ENCODE results near the gene ZNF791.
"Not testable (repeated sequence)": the region's sequence is repeated elsewhere in the genome, so short reads cannot be mapped to it uniquely, and the experiment has no call there.

Gene ZNF791

GRCh38 chr19:12629215-12629614, 18.5 kb downstream of the ZNF791 start:
- no peak for DNase-seq (ENCODE audit: low read depth)

- no peak for DNase-seq (ENCODE audit: low read depth)
Measured at GRCh38 chr19:12636631-12637030, 25.9 kb downstream of the ZNF791 start.

DNA sequence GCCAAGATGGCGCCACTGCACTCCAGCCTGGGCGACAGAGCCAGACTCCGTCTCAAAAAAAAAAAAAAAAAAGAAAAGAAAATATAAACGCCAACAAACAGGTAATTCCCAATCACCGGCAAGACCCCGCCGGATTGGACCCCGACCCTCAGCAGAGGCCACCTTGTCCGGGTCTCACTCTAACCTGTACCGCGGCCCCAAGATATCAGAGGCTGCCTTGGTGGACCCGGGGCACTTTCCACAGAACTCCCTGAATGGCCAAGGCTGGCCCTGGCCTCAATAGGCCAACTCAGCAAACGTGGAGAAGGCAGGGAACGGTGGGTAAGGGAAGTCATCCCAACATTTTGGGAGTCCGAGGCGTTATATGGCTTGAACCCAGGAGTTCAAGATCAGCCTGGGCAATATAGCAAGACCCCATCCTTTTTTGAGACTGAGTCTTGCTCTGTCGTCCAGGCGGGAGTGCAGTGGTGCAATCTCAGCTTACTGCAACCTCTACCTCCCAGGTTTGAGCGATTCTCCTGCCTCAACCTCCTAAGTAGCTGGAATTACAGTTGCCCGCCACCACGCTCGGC, 28.0 kb downstream of the ZNF791 start:
- DNase-seq (ENCODE audit: low read depth) = no peak

DNA sequence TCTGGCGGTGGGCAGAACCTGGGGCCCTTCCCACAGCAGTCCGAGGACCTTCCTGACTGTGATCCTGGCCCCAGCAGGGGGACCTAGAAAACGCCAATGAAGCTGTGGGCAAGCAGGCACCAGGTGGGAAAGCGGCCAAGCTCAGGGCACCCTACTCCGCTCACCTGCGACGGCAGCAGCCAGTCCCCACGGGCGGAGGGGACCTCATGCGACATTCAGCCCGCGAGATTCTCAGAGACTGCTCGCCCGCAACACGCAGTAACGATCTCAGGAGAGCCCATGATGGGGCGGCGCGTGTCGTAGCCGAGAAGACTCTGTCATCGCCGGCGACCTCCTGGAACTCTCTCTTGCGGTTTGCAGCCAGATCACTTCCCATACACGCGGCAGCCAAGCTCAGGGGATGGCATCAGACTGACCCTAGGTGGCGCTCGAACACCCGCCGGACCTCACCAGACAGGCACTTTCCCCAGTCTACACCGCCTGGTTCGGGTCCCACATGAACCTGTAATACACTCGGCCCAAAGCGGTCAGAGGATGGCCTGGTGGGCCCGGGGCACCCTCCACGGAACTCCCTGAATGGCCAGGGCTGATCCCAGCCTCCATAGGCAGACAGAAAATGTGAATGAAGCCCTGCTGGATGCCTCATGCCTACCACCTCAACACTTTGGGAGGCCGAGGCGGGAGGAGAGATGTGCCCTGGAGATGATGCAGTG, 29.3 kb downstream of the ZNF791 start:
- no peak for DNase-seq (ENCODE audit: low read depth)

DNA sequence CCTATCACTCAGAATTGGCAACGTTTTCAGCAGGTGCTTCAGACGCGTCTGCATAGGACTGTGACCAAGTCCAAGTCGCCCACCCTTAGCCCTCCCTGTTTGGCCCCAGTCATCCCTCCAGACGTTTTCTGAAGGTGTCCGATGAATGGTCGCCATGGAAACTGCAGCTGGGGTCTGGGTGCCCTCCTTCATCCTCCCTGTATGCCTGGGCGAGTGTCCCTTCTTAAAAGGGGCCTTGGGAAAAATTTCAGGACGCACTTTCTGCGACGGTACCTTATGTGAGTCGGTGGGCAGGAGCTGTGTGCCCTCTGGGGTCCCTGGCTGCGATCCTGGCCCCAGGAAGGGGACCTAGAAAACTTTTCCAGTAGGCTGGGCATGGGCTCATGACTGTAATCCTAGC, 30.7 kb downstream of the ZNF791 start:
- no peak for DNase-seq (ENCODE audit: low read depth)

GRCh38 chr19:12642506-12642905, 31.8 kb downstream of the ZNF791 start:
- no peak for DNase-seq (ENCODE audit: low read depth)

DNA sequence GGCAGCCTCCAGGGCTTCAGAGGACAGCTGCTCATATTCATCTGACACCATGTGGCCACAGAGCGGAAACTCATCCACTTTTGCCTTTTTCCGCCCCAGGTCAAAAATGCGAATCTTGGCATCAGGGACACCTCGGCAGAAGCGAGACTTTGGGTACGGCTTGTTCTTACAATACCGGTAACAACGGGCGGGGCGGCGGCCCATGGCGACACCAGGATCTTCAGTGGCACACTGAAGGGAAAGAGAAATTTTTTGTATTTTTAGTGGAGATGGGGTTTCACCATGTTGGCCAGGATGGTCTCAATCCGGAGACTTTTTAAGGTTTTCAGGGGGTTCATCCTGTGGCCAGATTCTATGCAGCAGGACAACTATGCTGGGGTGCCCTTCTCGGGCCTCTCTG, 33.0 kb downstream of the ZNF791 start:
- DNase-seq (ENCODE audit: low read depth) = not testable (repeated sequence)

DNA sequence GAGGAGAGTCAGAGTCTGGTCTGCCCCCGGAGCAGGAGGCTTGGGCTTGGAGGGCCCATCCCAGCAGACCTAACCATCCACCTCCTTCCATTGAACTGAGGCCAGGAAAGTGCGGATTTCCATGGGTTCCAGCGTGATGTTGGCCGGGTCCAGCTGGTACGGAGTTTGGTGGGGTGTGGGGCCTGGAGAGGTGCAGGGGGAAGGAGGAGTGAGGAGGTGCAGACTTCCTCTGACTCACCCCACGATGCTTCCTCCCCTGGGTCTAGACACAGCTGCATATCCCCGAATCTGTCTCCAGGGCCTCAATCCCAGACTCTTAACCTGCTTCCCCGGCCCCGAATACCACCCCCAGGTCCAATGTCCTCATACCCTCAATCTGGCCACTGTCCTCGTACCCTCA, 35.8 kb downstream of the ZNF791 start:
- DNase-seq (ENCODE audit: low read depth) = no peak

GRCh38 chr19:12647047-12647446, 36.3 kb downstream of the ZNF791 start:
- no peak for DNase-seq (ENCODE audit: low read depth)

DNA sequence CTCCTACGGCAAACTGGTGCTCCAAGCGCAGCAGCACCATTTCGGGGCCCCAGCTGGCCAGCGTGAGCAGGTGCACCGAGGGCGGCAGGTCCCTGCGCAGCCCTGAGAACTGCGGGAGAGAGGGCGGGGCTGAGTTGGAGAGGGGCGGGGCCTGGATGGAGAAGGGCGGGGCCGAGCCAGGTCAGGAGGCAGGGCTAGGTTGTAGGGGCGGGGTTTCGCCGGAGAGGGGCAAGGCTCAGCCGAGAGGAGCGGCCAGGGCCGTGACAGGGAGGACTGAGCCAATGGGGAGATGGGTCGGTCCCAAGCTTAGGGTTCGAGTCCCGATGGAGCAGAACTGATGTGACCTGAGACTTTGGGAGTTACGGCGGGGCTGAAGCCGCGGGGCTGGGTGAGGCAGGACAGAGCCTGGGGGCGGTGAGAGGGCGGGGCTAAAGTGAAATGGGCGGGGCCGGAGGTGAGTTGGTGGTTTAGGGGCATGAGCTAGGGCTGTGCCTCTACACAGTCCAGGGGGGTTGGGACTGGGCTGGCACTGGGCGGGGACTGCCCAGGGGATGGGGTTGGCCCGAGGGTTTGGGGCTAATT, 36.9 kb downstream of the ZNF791 start:
- no peak for DNase-seq (ENCODE audit: low read depth)

DNA sequence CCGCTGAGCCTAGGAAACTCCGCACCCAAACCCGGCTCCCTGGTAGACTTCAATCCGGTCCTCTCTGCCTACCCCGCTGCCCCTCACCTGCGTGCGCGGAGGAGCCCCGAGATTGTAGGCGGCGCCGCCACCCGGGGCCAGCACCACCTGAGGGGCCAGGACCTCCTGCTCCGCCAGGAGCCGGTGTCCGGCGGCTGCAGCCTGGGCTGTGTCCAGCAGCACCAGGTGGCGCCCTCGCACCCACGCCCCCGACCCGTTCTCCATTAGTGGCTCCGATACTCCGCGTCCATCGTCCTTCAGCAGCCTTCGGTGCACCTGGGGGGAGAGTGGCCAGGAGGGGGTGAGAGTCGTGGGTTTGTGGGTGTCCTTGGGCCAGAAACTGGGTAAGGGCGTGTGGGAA, 37.4 kb downstream of the ZNF791 start:
- no peak for DNase-seq (ENCODE audit: low read depth)

DNA sequence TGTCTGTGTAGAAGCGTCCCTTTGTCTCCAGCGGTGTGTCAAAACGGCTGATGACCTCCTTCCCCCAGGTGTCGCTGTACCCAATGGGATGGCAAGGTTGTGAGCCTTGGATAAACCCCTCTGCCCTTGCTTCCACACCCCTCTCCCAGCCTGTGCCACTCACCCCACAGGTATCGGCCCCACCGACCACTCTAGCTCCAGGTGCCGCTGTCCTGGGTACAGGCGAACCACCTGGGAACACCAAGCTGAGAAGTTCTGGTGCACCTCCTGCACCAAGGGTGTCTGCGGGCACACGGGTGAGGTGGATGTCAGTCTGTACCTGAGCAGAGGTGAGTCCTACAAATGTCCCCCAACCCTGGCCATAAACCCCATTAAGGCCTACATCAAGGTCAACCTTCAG, 39.2 kb downstream of the ZNF791 start:
- no peak for DNase-seq (ENCODE audit: low read depth)

GRCh38 chr19:12652219-12652618, 41.5 kb downstream of the ZNF791 start:
- DNase-seq (ENCODE audit: low read depth) = no peak

- DNase-seq (ENCODE audit: low read depth) = no peak
Measured at GRCh38 chr19:12655546-12655945, 44.8 kb downstream of the ZNF791 start.

GRCh38 chr19:12656899-12657571, 46.3 kb downstream of the ZNF791 start:
- no peak for DNase-seq (ENCODE audit: low read depth)

- no peak for DNase-seq (ENCODE audit: low read depth)
Measured at GRCh38 chr19:12657966-12658365, 47.2 kb downstream of the ZNF791 start.

- DNase-seq (ENCODE audit: low read depth) = no peak
Measured at GRCh38 chr19:12660980-12661379, 50.3 kb downstream of the ZNF791 start.

GRCh38 chr19:12664406-12665280, 53.9 kb downstream of the ZNF791 start:
- no peak for DNase-seq (ENCODE audit: low read depth)

DNA sequence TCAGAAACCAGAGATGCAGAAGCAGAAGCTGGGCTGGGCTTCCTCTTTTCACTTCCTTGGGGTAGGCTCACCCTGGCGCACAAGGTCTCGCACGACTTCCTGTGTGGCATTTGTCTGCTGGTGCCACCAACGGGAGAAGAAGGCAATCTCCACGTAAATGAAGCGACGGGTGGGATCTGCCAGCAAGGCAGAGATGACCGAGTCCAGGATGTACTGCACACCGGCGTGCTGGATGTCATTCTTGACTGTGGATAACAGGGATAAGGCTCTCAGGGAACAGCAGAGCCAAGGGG, 54.5 kb downstream of the ZNF791 start:
- DNase-seq (ENCODE audit: low read depth) = no peak

DNA sequence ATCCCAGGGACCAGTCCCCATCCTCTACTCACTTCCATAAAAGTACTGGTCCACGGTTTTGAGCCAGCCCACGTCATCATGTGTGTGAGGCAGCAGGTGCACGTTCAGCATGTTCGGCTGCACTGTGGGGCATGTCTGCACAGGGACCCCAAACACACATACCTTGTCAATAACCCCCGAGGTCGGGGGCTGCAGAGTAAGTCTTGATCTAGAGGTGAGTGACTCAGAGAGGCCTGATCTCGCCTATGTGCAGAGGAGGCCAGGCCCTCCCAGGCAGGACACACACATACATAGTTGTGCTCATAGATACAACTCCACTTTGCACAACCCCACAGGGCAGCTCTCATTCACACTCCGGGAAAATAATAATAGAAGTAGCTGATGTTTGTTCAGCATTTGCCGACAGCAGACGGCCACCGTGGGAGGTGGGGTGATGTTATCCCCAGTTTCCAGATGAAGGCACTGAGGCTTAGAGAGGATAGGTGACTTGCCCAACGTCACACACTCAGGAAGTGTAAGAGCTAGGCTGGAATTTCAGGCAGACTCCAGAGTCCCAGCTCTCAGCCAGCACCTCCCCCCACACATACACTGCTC, 55.0 kb downstream of the ZNF791 start:
- no peak for DNase-seq (ENCODE audit: low read depth)

DNA sequence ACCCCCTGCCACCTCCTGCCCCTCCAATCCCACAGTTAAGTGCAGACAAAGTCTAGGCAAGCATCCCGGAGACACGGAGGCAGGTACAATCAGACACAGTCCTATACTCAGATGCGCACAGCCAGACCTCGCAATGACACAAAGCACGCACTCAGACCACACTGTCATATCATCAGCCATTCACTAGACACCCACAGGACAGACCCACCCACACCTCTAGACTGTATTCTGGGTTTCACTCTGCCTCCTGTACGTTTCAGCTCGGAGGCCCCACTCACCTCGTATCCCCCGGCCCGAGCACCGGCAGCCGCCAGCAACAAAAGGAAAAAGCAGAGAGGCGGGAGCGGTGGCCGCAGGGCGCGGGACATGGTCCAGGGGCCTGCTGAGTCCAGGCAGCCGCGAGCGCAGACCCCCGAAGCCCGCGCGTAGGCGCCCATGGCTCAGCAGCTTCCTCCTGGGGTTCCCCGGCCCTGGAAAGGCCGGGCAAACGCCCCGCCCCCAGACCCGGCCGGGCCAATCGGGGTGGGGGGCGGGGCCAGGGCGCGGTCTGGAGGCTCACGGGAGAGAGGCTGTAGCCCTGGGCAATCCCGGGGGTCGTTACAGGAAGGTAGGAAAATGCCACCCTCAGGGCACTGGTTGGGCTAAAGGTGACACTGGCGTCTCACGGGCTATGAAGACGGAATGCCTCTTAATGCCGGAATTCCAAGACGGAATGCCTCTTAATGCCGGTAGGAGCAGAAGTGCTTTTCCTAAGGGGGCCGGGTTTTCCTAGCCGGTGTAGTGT, 55.7 kb downstream of the ZNF791 start, which contains the start of the genes MAN2B1 and WDR83:
TSS of gene MAN2B1 (minus strand) at position 478 of the 784 bp plus-strand sequence. CDS start at position 437, 41 bp downstream.
TSS of gene WDR83 (plus strand) at position 543 of the 784 bp plus-strand sequence. CDS start 2,984 bp downstream, outside the sequence.
- no peak for DNase-seq (ENCODE audit: low read depth)

All from HS-27A (cell line).